T1000 (cell line): ENCODE results near the gene TRPC4AP.

ENCODE experiments used
- DNase-seq: peaks from one replicate; lab custom pipeline; 2025; ENCODE audit warnings: mixed read lengths; lab: John Stamatoyannopoulos, UW

The TRPC4AP gene

GRCh38 chr20:35000922-35001595 is 91.5 kb downstream of the TRPC4AP start:
- DNase-seq = no peak

DNA sequence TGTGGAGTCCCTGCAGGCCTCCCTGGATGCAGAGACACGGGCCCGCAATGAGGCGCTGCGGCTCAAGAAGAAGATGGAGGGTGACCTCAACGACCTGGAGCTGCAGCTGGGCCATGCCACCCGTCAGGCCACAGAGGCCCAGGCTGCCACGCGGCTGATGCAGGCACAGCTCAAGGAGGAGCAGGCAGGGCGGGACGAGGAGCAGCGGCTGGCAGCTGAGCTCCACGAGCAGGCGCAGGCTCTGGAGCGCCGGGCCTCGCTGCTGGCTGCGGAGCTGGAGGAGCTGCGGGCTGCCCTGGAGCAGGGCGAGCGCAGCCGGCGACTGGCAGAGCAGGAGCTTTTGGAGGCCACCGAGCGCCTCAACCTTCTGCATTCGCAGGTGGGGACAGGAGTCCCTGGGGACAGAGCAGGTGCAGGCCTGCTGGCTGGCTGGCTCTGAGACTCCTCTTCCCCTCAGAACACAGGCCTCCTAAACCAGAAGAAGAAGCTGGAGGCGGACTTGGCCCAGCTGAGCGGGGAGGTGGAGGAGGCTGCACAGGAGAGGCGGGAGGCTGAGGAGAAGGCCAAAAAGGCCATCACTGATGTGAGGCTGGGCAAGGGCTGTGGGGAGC is 92.2 kb downstream of the TRPC4AP start:
- no peak for DNase-seq

DNA sequence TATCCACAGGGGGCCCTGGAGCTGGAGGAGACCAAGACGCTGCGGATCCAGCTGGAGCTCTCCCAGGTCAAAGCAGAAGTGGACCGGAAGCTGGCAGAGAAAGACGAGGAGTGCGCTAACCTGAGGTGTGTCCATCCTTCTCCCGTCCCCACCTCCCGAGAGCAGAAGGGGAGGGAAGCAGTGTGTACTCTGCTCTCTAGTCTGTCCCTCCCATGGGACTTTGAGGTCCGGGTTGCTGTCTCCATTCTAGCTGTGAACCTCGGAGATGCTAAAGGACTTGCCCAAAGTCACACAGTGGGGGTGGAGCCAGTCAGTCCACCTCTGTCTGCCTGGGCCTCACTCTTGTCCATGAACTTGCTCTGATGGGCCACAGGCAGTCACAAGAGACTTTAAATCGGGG is 92.8 kb downstream of the TRPC4AP start:
- no peak for DNase-seq

- no peak for DNase-seq
Measured at GRCh38 chr20:34999021-34999451, 93.6 kb downstream of the TRPC4AP start.

DNA sequence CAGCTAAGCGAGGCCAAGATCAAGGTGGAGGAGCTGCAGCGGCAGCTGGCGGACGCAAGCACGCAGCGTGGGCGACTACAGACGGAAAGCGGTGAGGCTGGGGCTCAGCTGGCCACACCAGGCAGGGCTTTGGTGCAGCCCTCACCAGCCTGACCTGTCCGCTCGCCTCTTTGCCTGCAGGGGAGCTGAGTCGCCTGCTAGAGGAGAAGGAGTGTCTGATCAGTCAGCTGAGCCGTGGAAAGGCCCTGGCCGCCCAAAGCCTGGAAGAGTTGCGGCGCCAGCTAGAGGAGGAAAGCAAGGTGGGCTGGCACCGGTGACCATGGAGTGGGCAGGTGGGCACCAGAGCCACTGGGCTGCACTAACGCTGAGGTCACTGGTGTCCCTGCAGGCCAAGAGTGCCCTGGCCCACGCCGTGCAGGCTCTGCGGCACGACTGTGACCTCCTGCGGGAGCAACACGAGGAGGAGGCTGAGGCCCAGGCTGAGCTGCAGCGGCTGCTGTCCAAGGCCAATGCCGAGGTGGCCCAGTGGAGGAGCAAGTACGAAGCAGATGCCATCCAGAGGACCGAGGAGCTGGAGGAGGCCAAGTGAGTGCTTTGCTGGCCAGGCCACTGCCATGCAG is 94.2 kb downstream of the TRPC4AP start:
- DNase-seq = no peak

- no peak for DNase-seq
Measured at GRCh38 chr20:34997774-34998173, 94.8 kb downstream of the TRPC4AP start.

GRCh38 chr20:34997131-34997561 is 95.5 kb downstream of the TRPC4AP start:
- no peak for DNase-seq

- no peak for DNase-seq
Measured at GRCh38 chr20:34996243-34997028, 96.2 kb downstream of the TRPC4AP start.

- DNase-seq = no peak
Measured at GRCh38 chr20:34995696-34996095, 96.9 kb downstream of the TRPC4AP start.

GRCh38 chr20:34995192-34995591 is 97.4 kb downstream of the TRPC4AP start:
- no peak for DNase-seq

DNA sequence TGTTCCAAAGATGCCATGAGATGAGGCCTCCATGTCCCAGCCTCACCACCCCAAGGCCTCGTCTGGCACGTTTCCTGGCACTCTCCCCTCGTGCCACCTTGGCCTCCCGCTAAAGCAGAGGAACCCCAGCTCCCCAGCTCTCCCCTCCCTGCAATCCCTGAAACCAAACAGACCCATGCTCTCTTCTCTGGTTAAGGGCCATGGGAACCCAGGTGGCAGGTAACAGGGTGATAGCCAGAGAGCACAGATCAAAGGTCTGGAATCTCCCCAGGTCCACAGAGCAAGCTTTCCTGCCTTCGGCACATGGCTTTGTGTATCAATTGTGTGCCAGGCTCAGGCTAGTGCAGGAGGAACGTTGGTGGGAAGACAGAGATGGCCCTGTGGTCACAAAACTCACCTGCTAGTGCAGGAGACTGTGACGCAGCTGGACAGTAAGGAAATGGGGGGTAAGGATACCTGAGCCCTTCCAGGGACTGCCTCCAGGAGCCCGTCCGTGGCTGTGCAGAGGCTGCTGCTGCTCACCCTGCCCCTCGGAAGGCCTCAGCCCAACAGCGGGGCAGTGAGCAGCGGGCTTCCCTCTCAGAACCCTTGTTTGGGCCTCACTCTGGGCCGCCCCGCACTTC is 98.0 kb downstream of the TRPC4AP start:
- no peak for DNase-seq

GRCh38 chr20:34993941-34994508 is 98.6 kb downstream of the TRPC4AP start:
- DNase-seq = no peak

- no peak for DNase-seq
Measured at GRCh38 chr20:34992751-34993417, 99.7 kb downstream of the TRPC4AP start.

DNA sequence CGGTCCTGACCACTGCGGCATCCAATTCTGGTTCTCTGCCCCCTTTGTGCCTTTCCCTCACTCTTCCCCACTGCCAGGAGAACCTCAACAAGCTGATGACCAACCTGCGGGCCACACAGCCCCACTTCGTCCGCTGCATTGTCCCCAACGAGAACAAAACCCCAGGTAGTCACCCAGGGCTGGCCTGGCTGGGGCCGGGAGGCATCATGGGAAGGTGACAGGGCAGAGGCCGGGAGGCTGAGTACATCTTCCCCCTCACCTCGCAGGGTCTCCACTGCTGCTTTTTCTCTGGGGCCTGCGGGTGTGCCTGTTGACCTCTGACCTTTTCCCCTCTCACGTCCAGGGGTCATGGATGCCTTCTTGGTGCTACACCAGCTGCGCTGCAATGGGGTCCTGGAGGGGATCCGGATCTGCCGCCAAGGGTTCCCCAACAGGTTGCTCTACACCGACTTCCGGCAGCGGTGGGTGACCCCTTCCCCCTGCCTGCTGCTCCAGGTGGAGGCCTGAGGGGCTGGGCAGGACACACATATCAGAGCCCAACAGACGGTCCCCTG is 101.9 kb downstream of the TRPC4AP start:
- DNase-seq = no peak

DNA sequence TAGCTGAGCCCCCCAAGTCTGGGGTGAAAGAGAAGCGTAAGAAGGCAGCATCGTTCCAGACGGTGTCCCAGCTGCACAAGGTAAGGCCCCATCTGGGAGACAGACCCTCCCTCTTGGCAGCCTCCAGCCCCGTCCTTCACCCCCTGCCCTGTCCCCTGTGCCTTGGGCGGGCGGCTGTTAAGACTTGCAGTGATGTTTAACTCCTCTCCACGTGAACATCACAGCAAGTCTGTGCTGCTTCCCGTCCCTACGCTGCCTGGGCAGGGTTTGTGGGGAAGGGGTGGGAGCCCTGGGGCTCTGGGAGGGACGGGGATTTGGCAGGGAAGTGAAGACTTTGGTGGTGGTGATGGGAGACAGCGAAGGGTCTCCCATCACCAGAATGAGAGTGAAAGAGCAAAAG is 102.4 kb downstream of the TRPC4AP start:
- no peak for DNase-seq

GRCh38 chr20:34989670-34990069 is 102.9 kb downstream of the TRPC4AP start:
- no peak for DNase-seq

DNA sequence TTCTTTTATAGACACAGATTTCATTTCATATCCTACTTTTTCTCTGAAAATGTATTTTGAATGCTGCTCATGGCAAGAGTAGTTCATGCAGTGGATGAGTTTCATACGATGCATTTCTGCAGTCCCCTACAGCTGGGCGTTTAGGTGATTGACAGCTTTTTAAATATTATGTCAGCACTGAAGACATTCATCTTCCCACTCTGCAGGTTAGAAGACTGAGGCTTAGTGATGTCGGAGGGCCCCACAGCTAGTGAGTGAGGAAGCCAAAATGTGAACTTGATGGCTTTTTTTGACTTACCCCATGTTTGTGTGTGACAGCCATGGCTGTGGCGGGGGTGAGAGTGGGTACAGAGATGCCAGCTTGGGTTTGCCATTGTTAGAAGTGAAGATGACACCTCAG is 103.5 kb downstream of the TRPC4AP start:
- no peak for DNase-seq

- no peak for DNase-seq
Measured at GRCh38 chr20:34988191-34988540, 104.4 kb downstream of the TRPC4AP start.

- no peak for DNase-seq
Measured at GRCh38 chr20:34987288-34988190, 105.1 kb downstream of the TRPC4AP start.
